Loucy (cell line): ENCODE results near the gene CLCA1.
"Not testable (repeated sequence)": the region's sequence is repeated elsewhere in the genome, so short reads cannot be mapped to it uniquely, and the experiment has no call there.

Source experiments
- H2AFZ ChIP-seq: fragments of 200-600 bp; sonication (generic); 2 replicates; pipeline ENCODE4 v1.6.0; 2016; ENCODE audit warnings: antibody characterized with exemption, mild to moderate bottlenecking, low read length, moderate library complexity
- H3F3A ChIP-seq: fragments of 200-600 bp; 2 replicates; pipeline ENCODE4 v1.6.0; 2016; ENCODE audit warnings: antibody characterized with exemption, low read depth, mild to moderate bottlenecking
- H3K27me3 ChIP-seq: fragments of 200-600 bp; sonication (generic); 2 replicates; pipeline ENCODE4 v1.6.1; 2014; ENCODE audit warnings: low read length, mild to moderate bottlenecking; ENCODE audit not compliant: insufficient read depth, poor library complexity, severe bottlenecking
- H3K36me3 ChIP-seq: fragments of 200-600 bp; sonication (generic); 2 replicates; pipeline ENCODE4 v1.6.1; 2016; ENCODE audit warnings: low read length; ENCODE audit not compliant: insufficient read depth
- H3K4me1 ChIP-seq: fragments of 200-600 bp; sonication (generic); 2 replicates; pipeline ENCODE4 v1.5.1; 2014; ENCODE audit warnings: low read length, mild to moderate bottlenecking; ENCODE audit not compliant: insufficient read depth, poor library complexity, severe bottlenecking
- H3K4me2 ChIP-seq: fragments of 200-600 bp; sonication (generic); 2 replicates; pipeline ENCODE4 v1.6.0; 2014; ENCODE audit warnings: antibody characterized with exemption, low read length, low read depth, mild to moderate bottlenecking; ENCODE audit not compliant: poor library complexity, severe bottlenecking
- H3K4me3 ChIP-seq: fragments of 200-600 bp; sonication (generic); 2 replicates; pipeline ENCODE4 v1.5.1; 2014; ENCODE audit warnings: low read length, mild to moderate bottlenecking, mixed read lengths; ENCODE audit not compliant: poor library complexity, severe bottlenecking
- H3K79me2 ChIP-seq: fragments of 200-600 bp; sonication (generic); 2 replicates; pipeline ENCODE4 v1.6.1; 2014; ENCODE audit warnings: low read length; ENCODE audit not compliant: insufficient read depth
- H3K9ac ChIP-seq: fragments of 200-600 bp; sonication (generic); 2 replicates; pipeline ENCODE4 v1.6.0; 2014; ENCODE audit warnings: mild to moderate bottlenecking, low read depth, low read length, moderate library complexity; ENCODE audit not compliant: poor library complexity, severe bottlenecking
- H3K9me2 ChIP-seq: fragments of 200-600 bp; sonication (generic); replicated peaks from 2 replicates; pipeline ENCODE4 v1.6.1; 2016; ENCODE audit warnings: low read depth, low read length, mixed read lengths
- H3K9me3 ChIP-seq: fragments of 200-600 bp; sonication (generic); 2 replicates; pipeline ENCODE4 v1.6.1; 2014; ENCODE audit warnings: mild to moderate bottlenecking, antibody characterized with exemption, low read length, low read depth; ENCODE audit not compliant: insufficient read depth
- H4K20me1 ChIP-seq: fragments of 200-600 bp; sonication (generic); 2 replicates; pipeline ENCODE4 v1.6.0; 2014; ENCODE audit warnings: antibody characterized with exemption, low read length, mild to moderate bottlenecking; ENCODE audit not compliant: insufficient read depth, poor library complexity, severe bottlenecking
- EZH2phosphoT487 ChIP-seq: fragments of 200-600 bp; IDR thresholded peaks from 2 replicates; pipeline ENCODE4 v1.6.1; 2018; ENCODE audit warnings: antibody characterized with exemption, mild to moderate bottlenecking, moderate library complexity, borderline replicate concordance
- TF ChIP-seq, protein P1 (sequence below): fragments of 200-600 bp; sonication (generic); conservative IDR thresholded peaks from 2 replicates; pipeline ENCODE4 v1.5.1; 2014; ENCODE audit warnings: mild to moderate bottlenecking, antibody characterized with exemption, low read length

The CLCA1 gene

DNA sequence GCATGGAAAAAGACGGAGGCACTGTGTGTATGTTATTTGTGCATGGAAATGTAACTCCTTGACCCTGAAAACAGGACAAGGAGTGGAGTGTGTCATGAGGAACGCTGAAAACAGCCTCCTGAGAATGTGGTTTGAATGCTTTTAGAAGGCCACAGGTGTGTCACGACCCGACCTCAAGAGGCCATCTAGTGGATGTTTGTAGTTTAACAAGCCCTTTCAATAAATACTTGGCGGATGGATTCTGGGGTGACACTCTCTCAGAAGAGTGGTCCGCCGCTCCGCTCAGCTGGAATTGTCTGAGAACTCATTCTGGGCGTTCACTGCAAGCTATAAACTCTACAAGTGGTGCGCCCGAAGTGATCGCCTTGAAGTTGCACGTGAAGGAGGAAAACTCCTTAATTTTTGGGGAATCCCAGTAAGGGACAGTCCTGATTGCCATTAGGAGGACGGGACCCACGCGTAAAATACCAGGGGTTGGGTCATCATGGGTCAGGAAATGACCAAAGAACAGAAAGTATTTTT lies 33.5 kb downstream of the CLCA1 start:
- not testable (repeated sequence) for H3K9me2 ChIP-seq, H3K4me1 ChIP-seq, H3F3A ChIP-seq, H4K20me1 ChIP-seq, H3K27me3 ChIP-seq, H3K36me3 ChIP-seq, H3K79me2 ChIP-seq, H3K9me3 ChIP-seq
- TF ChIP-seq, protein P1, sequence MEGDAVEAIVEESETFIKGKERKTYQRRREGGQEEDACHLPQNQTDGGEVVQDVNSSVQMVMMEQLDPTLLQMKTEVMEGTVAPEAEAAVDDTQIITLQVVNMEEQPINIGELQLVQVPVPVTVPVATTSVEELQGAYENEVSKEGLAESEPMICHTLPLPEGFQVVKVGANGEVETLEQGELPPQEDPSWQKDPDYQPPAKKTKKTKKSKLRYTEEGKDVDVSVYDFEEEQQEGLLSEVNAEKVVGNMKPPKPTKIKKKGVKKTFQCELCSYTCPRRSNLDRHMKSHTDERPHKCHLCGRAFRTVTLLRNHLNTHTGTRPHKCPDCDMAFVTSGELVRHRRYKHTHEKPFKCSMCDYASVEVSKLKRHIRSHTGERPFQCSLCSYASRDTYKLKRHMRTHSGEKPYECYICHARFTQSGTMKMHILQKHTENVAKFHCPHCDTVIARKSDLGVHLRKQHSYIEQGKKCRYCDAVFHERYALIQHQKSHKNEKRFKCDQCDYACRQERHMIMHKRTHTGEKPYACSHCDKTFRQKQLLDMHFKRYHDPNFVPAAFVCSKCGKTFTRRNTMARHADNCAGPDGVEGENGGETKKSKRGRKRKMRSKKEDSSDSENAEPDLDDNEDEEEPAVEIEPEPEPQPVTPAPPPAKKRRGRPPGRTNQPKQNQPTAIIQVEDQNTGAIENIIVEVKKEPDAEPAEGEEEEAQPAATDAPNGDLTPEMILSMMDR, result peak; percentile 58
- Histone ChIP-seq H3K4me3 (peak overlapping the region; percentile 65), H3K9ac (peak overlapping the region; percentile 47), H2AFZ (peak overlapping the region; percentile 93), H3K4me2 (peak overlapping the region; percentile 70)

DNA sequence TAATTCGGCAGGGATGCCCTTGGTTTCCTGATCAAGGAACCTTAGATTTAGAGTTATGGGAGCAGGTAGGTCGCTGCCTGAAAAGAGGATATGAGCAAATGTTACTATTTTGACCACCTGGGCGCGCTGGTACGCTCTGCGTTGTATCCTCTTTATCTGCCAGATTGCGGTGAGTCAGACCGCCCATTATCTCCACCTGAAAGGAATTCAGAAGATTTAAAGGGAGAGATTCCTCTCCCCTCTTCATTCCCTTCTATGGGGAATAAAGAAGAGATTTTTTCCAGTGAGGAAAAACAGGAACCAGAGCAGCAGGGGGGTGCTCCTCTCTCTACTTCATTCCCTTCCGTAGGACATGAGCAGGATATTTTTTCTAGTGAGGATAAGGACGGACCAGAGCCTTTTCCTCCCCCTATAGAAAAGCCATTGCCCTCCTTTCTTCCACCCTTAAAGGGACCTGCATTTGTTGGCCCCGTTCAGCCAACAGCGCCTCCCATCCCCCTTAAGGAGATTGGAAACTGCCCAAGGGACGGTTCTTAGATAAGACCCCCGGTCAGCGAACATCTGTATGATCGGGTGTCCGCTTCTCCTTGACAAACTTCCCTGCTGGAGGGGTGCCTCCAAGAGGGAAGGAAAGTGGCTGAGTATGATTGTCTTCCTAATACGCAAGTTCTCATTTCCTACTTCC lies 34.1 kb downstream of the CLCA1 start:
- Histone ChIP-seq H3K9me3 (no peaks in the 10 kb centered on the region), H2AFZ (peak overlapping the region; percentile 93), H4K20me1 (no peaks in the 10 kb centered on the region), H3K4me2 (peak overlapping the region; percentile 70), H3K4me3 (peak overlapping the region; percentile 65), H3F3A (no peaks in the 10 kb centered on the region), H3K79me2 (no peaks in the 10 kb centered on the region), H3K4me1 (no peaks in the 10 kb centered on the region), H3K9me2 (no peaks in the 10 kb centered on the region), H3K27me3 (no peaks in the 10 kb centered on the region), H3K9ac (peak overlapping the region; percentile 47), H3K36me3 (no peaks in the 10 kb centered on the region)
- no peak for TF ChIP-seq EZH2phosphoT487
- TF ChIP-seq, protein P1, result no peak

DNA sequence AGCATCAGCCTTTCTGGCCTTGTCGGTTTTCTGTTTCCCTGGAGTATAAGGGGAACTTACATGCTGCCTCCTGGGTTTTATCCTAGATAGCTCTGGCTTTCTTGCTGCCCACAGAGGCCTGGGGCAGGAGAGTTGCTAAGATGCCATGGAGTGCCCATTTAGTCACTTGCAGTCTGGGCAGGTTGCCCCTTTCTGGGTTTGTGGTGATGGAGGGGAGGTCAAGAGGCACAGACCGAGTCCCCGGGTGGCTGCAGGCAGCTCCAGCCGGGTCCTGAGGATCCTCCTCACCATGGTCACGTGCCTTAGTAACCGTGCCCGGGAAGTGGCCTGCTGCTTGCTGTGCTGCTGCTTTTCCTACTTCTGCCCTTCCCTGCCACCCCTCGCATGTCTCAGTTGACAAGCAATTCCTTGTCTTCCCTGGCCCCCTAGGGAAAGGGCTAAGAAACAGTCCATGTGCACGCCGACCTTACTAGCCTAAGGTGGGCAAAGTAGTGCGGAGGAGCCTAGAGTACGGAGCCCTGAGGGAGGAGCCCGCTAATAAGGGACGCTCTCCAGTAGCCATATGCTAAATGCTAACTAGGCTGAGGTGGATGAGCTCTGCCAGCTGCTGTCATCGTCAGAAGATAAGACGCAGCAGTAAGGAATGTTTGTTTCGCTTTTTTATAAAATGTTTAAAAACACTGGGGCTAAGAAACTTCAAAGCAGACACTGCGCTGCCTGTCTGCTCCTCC lies 34.8 kb downstream of the CLCA1 start:
- H3F3A ChIP-seq, result no peaks in the 10 kb centered on the region
- H4K20me1 ChIP-seq, result no peaks in the 10 kb centered on the region
- H3K4me3 ChIP-seq, result no peak overlapping the region
- no peaks in the 10 kb centered on the region for H3K79me2 ChIP-seq
- no peaks in the 10 kb centered on the region for H3K9me2 ChIP-seq
- H3K4me1 ChIP-seq, result no peaks in the 10 kb centered on the region
- no peak for TF ChIP-seq EZH2phosphoT487
- TF ChIP-seq, protein P1, result no peak
- H3K4me2 ChIP-seq, result no peak overlapping the region
- no peak overlapping the region for H2AFZ ChIP-seq
- H3K9ac ChIP-seq, result no peak overlapping the region
- H3K27me3 ChIP-seq, result no peaks in the 10 kb centered on the region
- no peaks in the 10 kb centered on the region for H3K9me3 ChIP-seq
- no peaks in the 10 kb centered on the region for H3K36me3 ChIP-seq
